HEK293 (cell line): ENCODE results near the gene TJP3.

ENCODE experiments used
- CTCF ChIA-PET: fragments of 350-600 bp; formaldehyde crosslinking; extraction: SDS; loops from one replicate; lab custom pipeline; 2021; ENCODE audit warnings: antibody characterized with exemption; lab: Yijun Ruan, JAX
- POLR2A ChIA-PET: fragments of 300-600 bp; formaldehyde crosslinking; extraction: SDS; loops from one replicate; lab custom pipeline; 2020; ENCODE audit warnings: antibody characterized with exemption, inconsistent platforms; lab: Yijun Ruan, JAX
- H3K27ac ChIP-seq: fragments of 200-500 bp; sonication (Bioruptor generic); 2 replicates; pipeline ENCODE4 v1.5.1; 2014; ENCODE audit warnings: low read depth, low read length, control low read depth, inconsistent platforms; ENCODE audit errors: extremely low read depth
- H3K36me3 ChIP-seq, 2 experiments: fragments of 200-500 bp in 1 of 2; sonication (Bioruptor generic) in 1 of 2; 1 replicate in 1 of 2; 2 replicates in 1 of 2; pipeline ENCODE4 v1.5.1; 2014 to 2017; ENCODE audit warnings: inconsistent platforms in 2 of 2, low read length in 2 of 2; ENCODE audit not compliant: control insufficient read depth in 2 of 2, insufficient read depth in 1 of 2
- H3K4me1 ChIP-seq: fragments of 200-500 bp; sonication (Bioruptor generic); 2 replicates; pipeline ENCODE4 v1.5.1; 2014; ENCODE audit warnings: mild to moderate bottlenecking, low read length, inconsistent platforms; ENCODE audit not compliant: control insufficient read depth, insufficient read depth
- H3K4me3 ChIP-seq: 2 replicates; pipeline ENCODE4 v1.5.1; 2011; ENCODE audit warnings: low read depth, mild to moderate bottlenecking, control low read depth, low read length, moderate library complexity
- H3K9me3 ChIP-seq: fragments of 200-500 bp; sonication (Bioruptor generic); 2 replicates; pipeline ENCODE4 v1.5.1; 2014; ENCODE audit warnings: low read depth, low read length, inconsistent platforms; ENCODE audit not compliant: control insufficient read depth, insufficient read depth
- BCL11A ChIP-seq: fragments of 450-650 bp; formaldehyde crosslinking; IDR thresholded peaks from 2 replicates; pipeline ENCODE4 v1.5.1; 2016; ENCODE audit warnings: low read depth, missing biosample characterization, missing genetic modification characterization
- GLIS1 ChIP-seq: fragments of 450-650 bp; formaldehyde crosslinking; IDR thresholded peaks from 2 replicates; pipeline ENCODE4 v1.5.1; 2016; ENCODE audit warnings: missing biosample characterization, missing genetic modification characterization
- IKZF3 ChIP-seq: fragments of 450-650 bp; IDR thresholded peaks from 2 replicates; pipeline ENCODE4 v1.5.0; 2018; ENCODE audit warnings: missing biosample characterization, mild to moderate bottlenecking, missing genetic modification characterization, moderate library complexity
- PRDM10 ChIP-seq: fragments of 450-650 bp; formaldehyde crosslinking; IDR thresholded peaks from 2 replicates; pipeline ENCODE4 v1.5.1; 2016; ENCODE audit warnings: missing biosample characterization, missing genetic modification characterization
- RBAK ChIP-seq: fragments of 450-650 bp; formaldehyde crosslinking; IDR thresholded peaks from 2 replicates; pipeline ENCODE4 v1.5.1; 2016; ENCODE audit warnings: missing biosample characterization, missing genetic modification characterization
- SP3 ChIP-seq: fragments of 450-650 bp; formaldehyde crosslinking; IDR thresholded peaks from 2 replicates; pipeline ENCODE4 v1.5.1; 2016; ENCODE audit warnings: missing biosample characterization, missing genetic modification characterization
- SP7 ChIP-seq: fragments of 450-650 bp; formaldehyde crosslinking; IDR thresholded peaks from 2 replicates; pipeline ENCODE4 v1.5.1; 2016; ENCODE audit warnings: missing biosample characterization, missing genetic modification characterization
- TCF7L2 ChIP-seq: IDR thresholded peaks from 2 replicates; pipeline ENCODE4 v1.6.1; 2011; ENCODE audit warnings: low read depth, mild to moderate bottlenecking, inconsistent platforms, low read length, moderate library complexity, borderline replicate concordance
- ZBTB6 ChIP-seq: fragments of 450-650 bp; formaldehyde crosslinking; IDR thresholded peaks from 2 replicates; pipeline ENCODE4 v1.5.1; 2017; ENCODE audit warnings: missing biosample characterization, missing genetic modification characterization
- ZFP37 ChIP-seq: fragments of 450-650 bp; formaldehyde crosslinking; IDR thresholded peaks from 2 replicates; pipeline ENCODE4 v1.5.1; 2016; ENCODE audit warnings: missing biosample characterization, missing genetic modification characterization
- ZIC2 ChIP-seq: fragments of 450-650 bp; formaldehyde crosslinking; IDR thresholded peaks from 2 replicates; pipeline ENCODE4 v1.5.1; 2016; ENCODE audit warnings: missing biosample characterization, missing genetic modification characterization
- ZNF169 ChIP-seq: fragments of 450-650 bp; formaldehyde crosslinking; IDR thresholded peaks from 2 replicates; pipeline ENCODE4 v1.5.1; 2016; ENCODE audit warnings: missing biosample characterization, missing genetic modification characterization
- ZNF335 ChIP-seq: fragments of 450-650 bp; formaldehyde crosslinking; conservative IDR thresholded peaks from 2 replicates; pipeline ENCODE4 v1.5.1; 2016; ENCODE audit warnings: missing biosample characterization, missing genetic modification characterization
- ZNF416 ChIP-seq: fragments of 450-650 bp; formaldehyde crosslinking; IDR thresholded peaks from 2 replicates; pipeline ENCODE4 v1.5.1; 2016; ENCODE audit warnings: missing biosample characterization, missing genetic modification characterization
- ZNF514 ChIP-seq: fragments of 450-650 bp; formaldehyde crosslinking; IDR thresholded peaks from 2 replicates; pipeline ENCODE4 v1.5.1; 2016; ENCODE audit warnings: missing biosample characterization, missing genetic modification characterization
- ZNF624 ChIP-seq: fragments of 450-650 bp; formaldehyde crosslinking; IDR thresholded peaks from 2 replicates; pipeline ENCODE4 v1.5.1; 2017; ENCODE audit warnings: missing biosample characterization, missing genetic modification characterization
- ZNF654 ChIP-seq: fragments of 450-650 bp; formaldehyde crosslinking; IDR thresholded peaks from 2 replicates; pipeline ENCODE4 v1.5.1; 2016; ENCODE audit warnings: low read depth, missing biosample characterization, missing genetic modification characterization
- ZNF76 ChIP-seq: fragments of 450-650 bp; formaldehyde crosslinking; IDR thresholded peaks from 2 replicates; pipeline ENCODE4; 2016; ENCODE audit warnings: low read depth, missing biosample characterization, missing genetic modification characterization, borderline replicate concordance
- ZNF768 ChIP-seq: fragments of 450-650 bp; formaldehyde crosslinking; IDR thresholded peaks from 2 replicates; pipeline ENCODE4 v1.5.1; 2018; ENCODE audit warnings: missing biosample characterization, mild to moderate bottlenecking, missing genetic modification characterization
- ZNF791 ChIP-seq: fragments of 450-650 bp; formaldehyde crosslinking; IDR thresholded peaks from 2 replicates; pipeline ENCODE4 v1.5.1; 2016; ENCODE audit warnings: missing biosample characterization, missing genetic modification characterization
- TF ChIP-seq, protein P1 (sequence below): fragments of 450-650 bp; formaldehyde crosslinking; IDR thresholded peaks from 2 replicates; pipeline ENCODE4 v1.5.1; 2016; ENCODE audit warnings: missing biosample characterization, missing genetic modification characterization
- TF ChIP-seq, protein P2 (sequence below): fragments of 450-650 bp; formaldehyde crosslinking; IDR thresholded peaks from 2 replicates; pipeline ENCODE4 v1.5.1; 2017; ENCODE audit warnings: missing biosample characterization, missing genetic modification characterization

The TJP3 gene

DNA sequence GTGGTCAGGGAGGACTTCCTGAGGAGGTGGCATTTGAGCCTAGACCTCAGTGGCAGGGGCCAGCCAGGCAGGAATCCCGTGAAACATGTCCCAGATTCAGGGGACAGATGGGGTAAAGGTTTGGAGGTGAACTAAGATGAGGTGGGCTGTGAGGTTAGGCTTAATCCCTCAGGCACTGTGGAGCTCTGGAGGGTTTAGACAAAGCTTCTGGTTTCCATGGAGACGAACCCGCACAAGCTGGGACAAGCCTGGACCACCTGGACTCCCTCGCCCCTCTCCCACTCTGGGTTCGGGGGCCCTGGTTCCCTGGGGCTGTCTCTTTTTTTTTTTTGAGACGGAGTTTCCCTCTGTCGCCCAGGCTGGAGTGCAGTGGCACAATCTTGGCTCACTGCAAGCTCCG lies 15.7 kb downstream of the TJP3 start:
- no peak overlapping the region for H3K4me3 ChIP-seq
- H3K27ac ChIP-seq = no peak overlapping the region
- ChIA-PET POLR2A (interaction anchor here (1.4 kb wide), 1 partner anchor 39 kb away, joined by 4 read pairs; the partner anchor contains the start of gene MRPL54), CTCF (interaction anchor here (1.2 kb wide), 1 partner anchor 11 kb away, joined by 3 read pairs; no protein-coding TSS in a partner anchor)
- H3K36me3 ChIP-seq = no peaks in the 10 kb centered on the region
- H3K9me3 ChIP-seq = no peaks in the 10 kb centered on the region
- TF ChIP-seq ZNF791 (no peak), IKZF3 (tag by site-specific recombination) (no peak), ZNF624 (no peak)
- TF ChIP-seq, protein P1, sequence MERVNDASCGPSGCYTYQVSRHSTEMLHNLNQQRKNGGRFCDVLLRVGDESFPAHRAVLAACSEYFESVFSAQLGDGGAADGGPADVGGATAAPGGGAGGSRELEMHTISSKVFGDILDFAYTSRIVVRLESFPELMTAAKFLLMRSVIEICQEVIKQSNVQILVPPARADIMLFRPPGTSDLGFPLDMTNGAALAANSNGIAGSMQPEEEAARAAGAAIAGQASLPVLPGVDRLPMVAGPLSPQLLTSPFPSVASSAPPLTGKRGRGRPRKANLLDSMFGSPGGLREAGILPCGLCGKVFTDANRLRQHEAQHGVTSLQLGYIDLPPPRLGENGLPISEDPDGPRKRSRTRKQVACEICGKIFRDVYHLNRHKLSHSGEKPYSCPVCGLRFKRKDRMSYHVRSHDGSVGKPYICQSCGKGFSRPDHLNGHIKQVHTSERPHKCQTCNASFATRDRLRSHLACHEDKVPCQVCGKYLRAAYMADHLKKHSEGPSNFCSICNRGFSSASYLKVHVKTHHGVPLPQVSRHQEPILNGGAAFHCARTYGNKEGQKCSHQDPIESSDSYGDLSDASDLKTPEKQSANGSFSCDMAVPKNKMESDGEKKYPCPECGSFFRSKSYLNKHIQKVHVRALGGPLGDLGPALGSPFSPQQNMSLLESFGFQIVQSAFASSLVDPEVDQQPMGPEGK (tag by site-specific recombination) = peak; percentile 35
- TF ChIP-seq, all 188 proteins: peak for 1
- no peaks in the 10 kb centered on the region for H3K4me1 ChIP-seq

DNA sequence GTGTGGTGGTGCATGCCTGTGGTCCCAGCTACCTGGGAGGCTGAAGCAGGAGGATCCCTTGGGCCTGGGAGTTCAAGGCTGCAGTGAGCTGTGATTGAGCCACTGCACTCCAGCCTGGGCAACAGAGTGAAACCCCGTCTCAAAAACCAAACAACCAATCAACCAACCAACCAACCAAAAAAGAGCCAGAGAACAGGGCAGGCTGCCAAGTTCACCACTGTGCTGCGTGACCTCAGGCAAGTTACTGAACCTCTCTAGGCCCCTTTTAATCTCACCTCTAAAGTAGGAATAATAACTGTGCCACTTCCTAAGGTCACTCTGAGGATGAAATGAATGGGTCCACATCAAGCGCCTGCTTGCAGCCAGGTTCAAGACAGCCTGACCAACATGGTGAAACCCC lies 16.9 kb downstream of the TJP3 start:
- POLR2A ChIA-PET = no interaction called here
- Histone ChIP-seq H3K4me1 (no peaks in the 10 kb centered on the region), H3K9me3 (no peaks in the 10 kb centered on the region), H3K36me3 (no peaks in the 10 kb centered on the region), H3K4me3 (no peak overlapping the region), H3K27ac (no peak overlapping the region)
- CTCF ChIA-PET = interaction anchor here (0.6 kb wide), 3 partner anchors 37 to 180 kb away, joined by 3 read pairs; partner anchors contain the start of gene MRPL54
- 0 out of 2 replicates have a peak, but pooled peaks have one; percentile 41 for TF ChIP-seq ZNF768 (tag by site-specific recombination)
- no peak for TF ChIP-seq TCF7L2

GRCh38 chr19:3725640-3726310 lies 17.6 kb downstream of the TJP3 start:
- ChIA-PET CTCF (interaction anchor here (0.6 to 1.0 kb wide), 2 partner anchors 296 to 905 kb away, joined by 3 read pairs; no protein-coding TSS in a partner anchor), POLR2A (no interaction called here)
- Histone ChIP-seq H3K9me3 (no peaks in the 10 kb centered on the region), H3K36me3 (no peaks in the 10 kb centered on the region), H3K4me1 (no peaks in the 10 kb centered on the region), H3K27ac (no peak overlapping the region), H3K4me3 (no peak overlapping the region)
- no peak for TF ChIP-seq RBAK (tag by site-specific recombination)
- peak; percentile 17; the same call in 1 of the 2 replicates for TF ChIP-seq SP7
- TF ChIP-seq GLIS1 (tag by site-specific recombination) = peak; percentile 19; the same call in 1 of the 2 replicates
- no peak for TF ChIP-seq ZNF335 (tag by site-specific recombination)
- peak; percentile 66; the same call in 1 of the 2 replicates for TF ChIP-seq ZBTB6 (tag by site-specific recombination)
- TF ChIP-seq ZNF416 (tag by site-specific recombination) = no peak
- peak; percentile 40; the same call in 1 of the 2 replicates for TF ChIP-seq PRDM10 (tag by site-specific recombination)
- TF ChIP-seq ZNF169 (tag by site-specific recombination) = no peak
- no peak for TF ChIP-seq BCL11A (tag by site-specific recombination)
- no peak for TF ChIP-seq ZNF654
- no peak for TF ChIP-seq ZFP37
- TF ChIP-seq, protein P2, sequence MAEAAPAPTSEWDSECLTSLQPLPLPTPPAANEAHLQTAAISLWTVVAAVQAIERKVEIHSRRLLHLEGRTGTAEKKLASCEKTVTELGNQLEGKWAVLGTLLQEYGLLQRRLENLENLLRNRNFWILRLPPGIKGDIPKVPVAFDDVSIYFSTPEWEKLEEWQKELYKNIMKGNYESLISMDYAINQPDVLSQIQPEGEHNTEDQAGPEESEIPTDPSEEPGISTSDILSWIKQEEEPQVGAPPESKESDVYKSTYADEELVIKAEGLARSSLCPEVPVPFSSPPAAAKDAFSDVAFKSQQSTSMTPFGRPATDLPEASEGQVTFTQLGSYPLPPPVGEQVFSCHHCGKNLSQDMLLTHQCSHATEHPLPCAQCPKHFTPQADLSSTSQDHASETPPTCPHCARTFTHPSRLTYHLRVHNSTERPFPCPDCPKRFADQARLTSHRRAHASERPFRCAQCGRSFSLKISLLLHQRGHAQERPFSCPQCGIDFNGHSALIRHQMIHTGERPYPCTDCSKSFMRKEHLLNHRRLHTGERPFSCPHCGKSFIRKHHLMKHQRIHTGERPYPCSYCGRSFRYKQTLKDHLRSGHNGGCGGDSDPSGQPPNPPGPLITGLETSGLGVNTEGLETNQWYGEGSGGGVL (tag by site-specific recombination) = peak; percentile 50
- no peak for TF ChIP-seq ZNF76 (tag by site-specific recombination)
- TF ChIP-seq SP3 (tag by site-specific recombination) = 0 out of 2 replicates have a peak, but pooled peaks have one; percentile 15
- TF ChIP-seq ZNF514 = no peak
- peak; percentile 87 for TF ChIP-seq ZIC2 (tag by site-specific recombination)
- no peak for TF ChIP-seq ZNF624
